ENCODE results near the gene MDM2.
"Not testable (repeated sequence)": the region's sequence is repeated elsewhere in the genome, so short reads cannot be mapped to it uniquely, and the experiment has no call there.

Gene MDM2

GRCh38 chr12:68833508-68833907, 25.5 kb downstream of the MDM2 start:
- Histone ChIP-seq H3K27ac (ENCODE audit: low read length) (no peak overlapping the region), H3K9me3 (ENCODE audit: control insufficient read depth in 1 of 2, low read length in 2 of 2) (no peaks in the 10 kb centered on the region), H3K4me3 (ENCODE audit: low read depth in 1 of 2, low read length in 2 of 2) (no peak overlapping the region), H3K36me3 (ENCODE audit: control insufficient read depth in 1 of 2, insufficient read depth in 2 of 2, low read length in 2 of 2) (peaks cover 42 to 47% of the 10 kb centered on the region in 2 donors), H3K4me1 (ENCODE audit: control insufficient read depth in 1 of 2, insufficient read depth in 2 of 2, low read length in 2 of 2) (peaks cover 0 to 5% of the 10 kb centered on the region in 2 donors), H3K27me3 (ENCODE audit: low read depth, low read length) (no peaks in the 10 kb centered on the region)

DNA sequence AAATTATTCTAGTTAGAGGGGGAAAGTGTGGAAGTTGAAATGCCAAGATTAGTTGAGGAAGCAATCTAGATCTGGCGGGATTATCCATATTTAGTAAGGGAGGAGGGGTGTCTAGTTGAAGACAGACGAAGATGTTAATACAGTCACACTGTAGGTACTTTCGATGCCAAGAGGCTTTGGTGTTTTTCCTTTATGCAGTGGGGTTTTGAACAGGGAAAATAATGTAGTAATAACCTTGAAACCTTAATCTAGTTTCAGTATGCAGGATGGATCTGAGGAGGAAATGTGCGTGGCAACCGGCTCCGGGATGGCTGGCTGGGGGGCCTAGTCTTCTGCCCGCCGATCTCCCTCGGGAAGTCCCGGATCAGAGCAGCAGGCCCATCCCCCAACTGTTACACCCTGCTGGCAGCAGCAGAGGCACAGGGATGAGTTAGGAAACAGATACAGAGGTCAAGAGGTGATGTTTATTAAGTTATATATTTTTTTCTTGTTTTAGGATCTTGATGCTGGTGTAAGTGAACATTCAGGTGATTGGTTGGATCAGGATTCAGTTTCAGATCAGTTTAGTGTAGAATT, 27.4 kb downstream of the MDM2 start:
- Histone ChIP-seq H3K4me1 (ENCODE audit: control insufficient read depth in 1 of 2, insufficient read depth in 2 of 2, low read length in 2 of 2) (peaks cover 0 to 5% of the 10 kb centered on the region in 2 donors), H3K27ac (ENCODE audit: low read length) (no peak overlapping the region), H3K36me3 (ENCODE audit: control insufficient read depth in 1 of 2, insufficient read depth in 2 of 2, low read length in 2 of 2) (peaks cover 42 to 52% of the 10 kb centered on the region in 2 donors), H3K4me3 (ENCODE audit: low read depth in 1 of 2, low read length in 2 of 2) (no peak overlapping the region), H3K9me3 (ENCODE audit: control insufficient read depth in 1 of 2, low read length in 2 of 2) (no peaks in the 10 kb centered on the region), H3K27me3 (ENCODE audit: low read depth, low read length) (no peaks in the 10 kb centered on the region)

- H3K36me3 ChIP-seq (ENCODE audit: control insufficient read depth in 1 of 2, insufficient read depth in 2 of 2, low read length in 2 of 2), result peaks cover 43 to 55% of the 10 kb centered on the region in 2 donors
- peaks cover 0 to under 1% of the 10 kb centered on the region in 2 donors for H3K4me1 ChIP-seq (ENCODE audit: control insufficient read depth in 1 of 2, insufficient read depth in 2 of 2, low read length in 2 of 2)
- H3K4me3 ChIP-seq (ENCODE audit: low read depth in 1 of 2, low read length in 2 of 2), result no peak overlapping the region
- no peaks in the 10 kb centered on the region for H3K9me3 ChIP-seq (ENCODE audit: control insufficient read depth in 1 of 2, low read length in 2 of 2)
- no peak overlapping the region for H3K27ac ChIP-seq (ENCODE audit: low read length)
- no peaks in the 10 kb centered on the region for H3K27me3 ChIP-seq (ENCODE audit: low read depth, low read length)
These were observed 29.2 kb downstream of the MDM2 start for GRCh38 chr12:68837215-68837614.

DNA sequence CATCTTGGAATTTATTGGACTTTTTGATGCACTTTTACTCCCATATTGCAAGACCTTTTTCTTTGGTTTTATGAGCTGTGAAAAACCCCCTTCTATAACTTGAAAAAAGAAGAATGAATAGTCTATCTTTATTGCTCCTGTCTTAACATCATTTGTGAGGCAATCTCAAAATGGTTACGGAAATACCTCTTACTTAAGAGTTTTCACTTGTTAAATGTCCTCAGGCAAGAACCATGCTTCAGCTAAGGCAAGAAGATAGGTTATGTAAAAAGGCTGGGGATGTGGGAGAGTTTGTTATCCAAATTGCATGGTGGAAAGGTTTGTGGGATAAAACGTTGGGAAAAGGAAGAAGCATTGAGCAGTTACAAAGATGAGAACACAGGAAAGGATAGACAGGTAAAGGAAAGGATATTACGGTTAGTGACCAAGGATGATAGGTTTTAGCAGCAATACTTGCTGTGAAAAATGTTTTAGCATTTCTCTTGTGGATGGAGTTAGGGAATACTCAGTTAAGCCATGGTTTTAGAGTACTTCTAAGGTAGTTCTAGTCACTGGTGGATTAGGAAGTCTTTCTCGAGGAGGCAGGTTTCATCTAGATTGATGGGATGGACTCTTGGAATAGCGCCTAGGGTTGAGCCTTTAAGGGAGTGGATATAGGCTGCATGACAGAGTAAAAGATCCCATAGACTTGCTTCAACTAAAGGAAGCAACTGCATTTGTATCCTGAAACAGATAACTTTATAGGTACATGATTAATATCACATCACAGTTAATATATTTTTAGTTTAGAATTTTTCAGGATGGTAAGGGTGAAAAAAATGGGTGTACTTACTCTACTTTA, 30.3 kb downstream of the MDM2 start:
- Histone ChIP-seq H3K9me3 (ENCODE audit: control insufficient read depth in 1 of 2, low read length in 2 of 2) (no peaks in the 10 kb centered on the region), H3K27ac (ENCODE audit: low read length) (no peak overlapping the region), H3K4me3 (ENCODE audit: low read depth in 1 of 2, low read length in 2 of 2) (no peak overlapping the region), H3K4me1 (ENCODE audit: control insufficient read depth in 1 of 2, insufficient read depth in 2 of 2, low read length in 2 of 2) (no peaks in the 10 kb centered on the region), H3K27me3 (ENCODE audit: low read depth, low read length) (no peaks in the 10 kb centered on the region), H3K36me3 (ENCODE audit: control insufficient read depth in 1 of 2, insufficient read depth in 2 of 2, low read length in 2 of 2) (peaks cover 43 to 57% of the 10 kb centered on the region in 2 donors)

GRCh38 chr12:68839183-68840147, 31.5 kb downstream of the MDM2 start:
- H3K4me1 ChIP-seq (ENCODE audit: control insufficient read depth in 1 of 2, insufficient read depth in 2 of 2, low read length in 2 of 2), result no peaks in the 10 kb centered on the region
- H3K4me3 ChIP-seq (ENCODE audit: low read depth in 1 of 2, low read length in 2 of 2), result no peak overlapping the region
- H3K36me3 ChIP-seq (ENCODE audit: control insufficient read depth in 1 of 2, insufficient read depth in 2 of 2, low read length in 2 of 2), result peaks cover 39 to 59% of the 10 kb centered on the region in 2 donors
- no peaks in the 10 kb centered on the region for H3K27me3 ChIP-seq (ENCODE audit: low read depth, low read length)
- H3K27ac ChIP-seq (ENCODE audit: low read length), result no peak overlapping the region
- H3K9me3 ChIP-seq (ENCODE audit: control insufficient read depth in 1 of 2, low read length in 2 of 2), result no peaks in the 10 kb centered on the region

GRCh38 chr12:68841175-68841574, 33.2 kb downstream of the MDM2 start:
- not testable (repeated sequence) for H3K4me1 ChIP-seq (ENCODE audit: control insufficient read depth in 1 of 2, insufficient read depth in 2 of 2, low read length in 2 of 2); H3K9me3 ChIP-seq (ENCODE audit: control insufficient read depth in 1 of 2, low read length in 2 of 2); H3K4me3 ChIP-seq (ENCODE audit: low read depth in 1 of 2, low read length in 2 of 2); H3K27ac ChIP-seq (ENCODE audit: low read length); H3K27me3 ChIP-seq (ENCODE audit: low read depth, low read length)
- peaks cover 39 to 56% of the 10 kb centered on the region in 2 donors for H3K36me3 ChIP-seq (ENCODE audit: control insufficient read depth in 1 of 2, insufficient read depth in 2 of 2, low read length in 2 of 2)

- no peak overlapping the region for H3K27ac ChIP-seq (ENCODE audit: low read length)
- H3K36me3 ChIP-seq (ENCODE audit: control insufficient read depth in 1 of 2, insufficient read depth in 2 of 2, low read length in 2 of 2), result peaks cover 39 to 52% of the 10 kb centered on the region in 2 donors
These were observed 33.7 kb downstream of the MDM2 start for GRCh38 chr12:68841717-68842116.

GRCh38 chr12:68842123-68842522, 34.1 kb downstream of the MDM2 start:
- Histone ChIP-seq H3K4me1 (ENCODE audit: control insufficient read depth in 1 of 2, insufficient read depth in 2 of 2, low read length in 2 of 2) (no peaks in the 10 kb centered on the region), H3K27me3 (ENCODE audit: low read depth, low read length) (no peaks in the 10 kb centered on the region), H3K27ac (ENCODE audit: low read length) (no peak overlapping the region), H3K4me3 (ENCODE audit: low read depth in 1 of 2, low read length in 2 of 2) (no peak overlapping the region), H3K36me3 (ENCODE audit: control insufficient read depth in 1 of 2, insufficient read depth in 2 of 2, low read length in 2 of 2) (peaks cover 39 to 48% of the 10 kb centered on the region in 2 donors), H3K9me3 (ENCODE audit: control insufficient read depth in 1 of 2, low read length in 2 of 2) (no peaks in the 10 kb centered on the region)

More at GRCh38 chr12:68841717-68842116, 33.7 kb downstream of the MDM2 start:
- Histone ChIP-seq H3K27me3 (ENCODE audit: low read depth, low read length) (no peaks in the 10 kb centered on the region), H3K4me1 (ENCODE audit: control insufficient read depth in 1 of 2, insufficient read depth in 2 of 2, low read length in 2 of 2) (no peaks in the 10 kb centered on the region), H3K4me3 (ENCODE audit: low read depth in 1 of 2, low read length in 2 of 2) (no peak overlapping the region), H3K9me3 (ENCODE audit: control insufficient read depth in 1 of 2, low read length in 2 of 2) (no peaks in the 10 kb centered on the region)

GRCh38 chr12:68842784-68843567, 35.0 kb downstream of the MDM2 start:
- no peak overlapping the region for H3K4me3 ChIP-seq (ENCODE audit: low read depth in 1 of 2, low read length in 2 of 2)
- H3K36me3 ChIP-seq (ENCODE audit: control insufficient read depth in 1 of 2, insufficient read depth in 2 of 2, low read length in 2 of 2), result peaks cover 34 to 42% of the 10 kb centered on the region in 2 donors
- H3K27ac ChIP-seq (ENCODE audit: low read length), result no peak overlapping the region
- H3K4me1 ChIP-seq (ENCODE audit: control insufficient read depth in 1 of 2, insufficient read depth in 2 of 2, low read length in 2 of 2), result no peaks in the 10 kb centered on the region
- H3K27me3 ChIP-seq (ENCODE audit: low read depth, low read length), result no peaks in the 10 kb centered on the region
- no peaks in the 10 kb centered on the region for H3K9me3 ChIP-seq (ENCODE audit: control insufficient read depth in 1 of 2, low read length in 2 of 2)

DNA sequence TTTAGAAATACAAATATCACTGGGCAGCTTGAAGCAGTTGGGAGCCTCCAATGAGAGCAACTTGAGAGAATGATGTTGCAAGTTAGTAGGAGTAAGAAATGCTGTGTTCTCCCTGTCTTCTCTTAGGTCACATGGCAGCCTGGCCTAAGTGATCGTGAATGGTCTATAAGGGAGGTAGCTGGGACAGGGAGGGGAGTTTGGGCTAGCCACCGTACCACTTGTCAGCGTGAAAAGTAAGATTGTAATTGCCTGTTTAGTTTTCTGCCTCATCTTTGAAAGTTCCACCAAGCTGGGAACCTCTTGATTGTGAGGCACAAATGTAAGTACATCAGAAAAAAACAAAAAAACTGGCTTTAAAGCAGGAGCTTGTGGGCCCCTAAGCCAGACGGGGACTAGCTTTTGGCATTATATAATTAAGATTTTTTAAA, 36.4 kb downstream of the MDM2 start:
- H3K27ac ChIP-seq (ENCODE audit: low read length), result no peak overlapping the region
- H3K4me3 ChIP-seq (ENCODE audit: low read depth in 1 of 2, low read length in 2 of 2), result no peak overlapping the region
- H3K27me3 ChIP-seq (ENCODE audit: low read depth, low read length), result no peaks in the 10 kb centered on the region
- no peaks in the 10 kb centered on the region for H3K9me3 ChIP-seq (ENCODE audit: control insufficient read depth in 1 of 2, low read length in 2 of 2)
- H3K4me1 ChIP-seq (ENCODE audit: control insufficient read depth in 1 of 2, insufficient read depth in 2 of 2, low read length in 2 of 2), result no peaks in the 10 kb centered on the region
- H3K36me3 ChIP-seq (ENCODE audit: control insufficient read depth in 1 of 2, insufficient read depth in 2 of 2, low read length in 2 of 2), result peaks cover 20 to 28% of the 10 kb centered on the region in 2 donors

Measured in muscle layer of duodenum (tissue), 2 donors.